Brain pericyte (primary cell): ENCODE measurements around the gene CUL5.

ENCODE experiments used
- DNase-seq: peaks from one replicate; pipeline ENCODE4 v3.0.0-alpha.2; 2012; ENCODE audit warnings: low read depth, low spot score

The CUL5 gene

GRCh38 chr11:108008656-108009496 lies at the start of gene CUL5:
TSS of gene CUL5 (plus strand) at chr11:108008898. CDS start at chr11:108009349, 451 bp downstream.
- peak; percentile 82 for DNase-seq

- DNase-seq: no peak
Observed at GRCh38 chr11:107961480-107961879, 47.2 kb upstream of the CUL5 start.

GRCh38 chr11:107962181-107962580 lies 46.5 kb upstream of the CUL5 start:
- DNase-seq: no peak

- DNase-seq: no peak
Observed at GRCh38 chr11:107963091-107963490, 45.6 kb upstream of the CUL5 start.

- no peak for DNase-seq
Observed at GRCh38 chr11:107969219-107969618, 39.5 kb upstream of the CUL5 start.

GRCh38 chr11:107970049-107970448 lies 38.6 kb upstream of the CUL5 start:
- DNase-seq: no peak

- DNase-seq: no peak
Observed at GRCh38 chr11:107973641-107974040, 35.1 kb upstream of the CUL5 start.

GRCh38 chr11:107988397-107989158 lies 20.1 kb upstream of the CUL5 start:
- no peak for DNase-seq

- no peak for DNase-seq
Observed at GRCh38 chr11:107991868-107992414, 16.8 kb upstream of the CUL5 start.

- no peak for DNase-seq
Observed at GRCh38 chr11:107996006-107996776, 12.5 kb upstream of the CUL5 start.

- DNase-seq: no peak
Observed at GRCh38 chr11:107998761-107999160, 9.9 kb upstream of the CUL5 start.

GRCh38 chr11:107999759-108000455 lies 8.8 kb upstream of the CUL5 start:
- no peak for DNase-seq

GRCh38 chr11:108002476-108002875 lies 6.2 kb upstream of the CUL5 start:
- DNase-seq: no peak

GRCh38 chr11:108003623-108004022 lies 5.1 kb upstream of the CUL5 start:
- DNase-seq: no peak

GRCh38 chr11:108007819-108008218 lies 879 bp upstream of the CUL5 start:
- no peak for DNase-seq

- no peak for DNase-seq
Observed at GRCh38 chr11:108009497-108010370, 1.0 kb downstream of the CUL5 start.

GRCh38 chr11:108012139-108012725 lies 3.5 kb downstream of the CUL5 start:
- no peak for DNase-seq

- no peak for DNase-seq
Observed at GRCh38 chr11:108016647-108017046, 7.9 kb downstream of the CUL5 start.

- DNase-seq: no peak
Observed at GRCh38 chr11:108018708-108019107, 10.0 kb downstream of the CUL5 start.
